HEK293 (cell line): ENCODE measurements around the gene CCDC149.

Experiments
- CTCF ChIA-PET: fragments of 350-600 bp; formaldehyde crosslinking; extraction: SDS; loops from one replicate; lab custom pipeline; 2021; ENCODE audit warnings: antibody characterized with exemption; lab: Yijun Ruan, JAX
- POLR2A ChIA-PET: fragments of 300-600 bp; formaldehyde crosslinking; extraction: SDS; loops from one replicate; lab custom pipeline; 2020; ENCODE audit warnings: antibody characterized with exemption, inconsistent platforms; lab: Yijun Ruan, JAX
- H3K27ac ChIP-seq: fragments of 200-500 bp; sonication (Bioruptor generic); 2 replicates; pipeline ENCODE4 v1.5.1; 2014; ENCODE audit warnings: low read depth, low read length, control low read depth, inconsistent platforms; ENCODE audit errors: extremely low read depth
- H3K36me3 ChIP-seq, 2 experiments: fragments of 200-500 bp in 1 of 2; sonication (Bioruptor generic) in 1 of 2; 1 replicate in 1 of 2; 2 replicates in 1 of 2; pipeline ENCODE4 v1.5.1; 2014 to 2017; ENCODE audit warnings: inconsistent platforms in 2 of 2, low read length in 2 of 2; ENCODE audit not compliant: control insufficient read depth in 2 of 2, insufficient read depth in 1 of 2
- H3K4me1 ChIP-seq: fragments of 200-500 bp; sonication (Bioruptor generic); 2 replicates; pipeline ENCODE4 v1.5.1; 2014; ENCODE audit warnings: mild to moderate bottlenecking, low read length, inconsistent platforms; ENCODE audit not compliant: control insufficient read depth, insufficient read depth
- H3K4me3 ChIP-seq: 2 replicates; pipeline ENCODE4 v1.5.1; 2011; ENCODE audit warnings: low read depth, mild to moderate bottlenecking, control low read depth, low read length, moderate library complexity
- H3K9me3 ChIP-seq: fragments of 200-500 bp; sonication (Bioruptor generic); 2 replicates; pipeline ENCODE4 v1.5.1; 2014; ENCODE audit warnings: low read depth, low read length, inconsistent platforms; ENCODE audit not compliant: control insufficient read depth, insufficient read depth
- BCL11B ChIP-seq: fragments of 450-650 bp; formaldehyde crosslinking; IDR thresholded peaks from 2 replicates; pipeline ENCODE4 v1.5.1; 2016; ENCODE audit warnings: low read depth, missing biosample characterization, missing genetic modification characterization
- FEZF1 ChIP-seq: fragments of 450-650 bp; formaldehyde crosslinking; IDR thresholded peaks from 2 replicates; pipeline ENCODE4 v1.5.1; 2016; ENCODE audit warnings: missing biosample characterization, missing genetic modification characterization
- GLIS1 ChIP-seq: fragments of 450-650 bp; formaldehyde crosslinking; IDR thresholded peaks from 2 replicates; pipeline ENCODE4 v1.5.1; 2016; ENCODE audit warnings: missing biosample characterization, missing genetic modification characterization
- OSR2 ChIP-seq: fragments of 450-650 bp; formaldehyde crosslinking; IDR thresholded peaks from 2 replicates; pipeline ENCODE4 v1.5.1; 2016; ENCODE audit warnings: missing biosample characterization, missing genetic modification characterization
- SP3 ChIP-seq: fragments of 450-650 bp; formaldehyde crosslinking; IDR thresholded peaks from 2 replicates; pipeline ENCODE4 v1.5.1; 2016; ENCODE audit warnings: missing biosample characterization, missing genetic modification characterization
- TRIM28 ChIP-seq: IDR thresholded peaks from 2 replicates; pipeline ENCODE4 v1.6.1; 2011; ENCODE audit warnings: low read length, control low read depth, borderline replicate concordance
- ZBTB17 ChIP-seq: fragments of 450-650 bp; formaldehyde crosslinking; IDR thresholded peaks from 2 replicates; pipeline ENCODE4 v1.5.1; 2016; ENCODE audit warnings: missing biosample characterization, missing genetic modification characterization
- ZNF184 ChIP-seq: fragments of 450-650 bp; IDR thresholded peaks from 2 replicates; pipeline ENCODE4 v1.5.1; 2018; ENCODE audit warnings: missing biosample characterization, mild to moderate bottlenecking, missing genetic modification characterization
- ZNF214 ChIP-seq: fragments of 450-650 bp; formaldehyde crosslinking; IDR thresholded peaks from 2 replicates; pipeline ENCODE4 v1.5.1; 2017; ENCODE audit warnings: missing biosample characterization, mild to moderate bottlenecking, missing genetic modification characterization, borderline replicate concordance
- ZNF239 ChIP-seq: fragments of 450-650 bp; formaldehyde crosslinking; IDR thresholded peaks from 2 replicates; pipeline ENCODE4 v1.5.1; 2016; ENCODE audit warnings: missing biosample characterization, missing genetic modification characterization
- ZNF391 ChIP-seq: fragments of 450-650 bp; formaldehyde crosslinking; IDR thresholded peaks from 2 replicates; pipeline ENCODE4 v1.5.1; 2016; ENCODE audit warnings: low read depth, missing biosample characterization, missing genetic modification characterization, borderline replicate concordance
- ZNF433 ChIP-seq: fragments of 450-650 bp; formaldehyde crosslinking; IDR thresholded peaks from 2 replicates; pipeline ENCODE4 v1.5.1; 2016; ENCODE audit warnings: missing biosample characterization, missing genetic modification characterization, low read depth
- ZNF610 ChIP-seq: fragments of 450-650 bp; formaldehyde crosslinking; IDR thresholded peaks from 2 replicates; pipeline ENCODE4 v1.5.1; 2016; ENCODE audit warnings: missing biosample characterization, missing genetic modification characterization, borderline replicate concordance
- ZNF776 ChIP-seq: fragments of 450-650 bp; formaldehyde crosslinking; IDR thresholded peaks from 2 replicates; pipeline ENCODE4 v1.5.0; 2017; ENCODE audit warnings: missing biosample characterization, missing genetic modification characterization, borderline replicate concordance
- ZNF777 ChIP-seq: fragments of 450-650 bp; formaldehyde crosslinking; IDR thresholded peaks from 2 replicates; pipeline ENCODE4 v1.5.1; 2017; ENCODE audit warnings: missing biosample characterization, missing genetic modification characterization, borderline replicate concordance
- ZNF785 ChIP-seq: fragments of 450-650 bp; formaldehyde crosslinking; IDR thresholded peaks from 2 replicates; pipeline ENCODE4 v1.5.1; 2016; ENCODE audit warnings: missing biosample characterization, missing genetic modification characterization
- ZNF792 ChIP-seq: fragments of 450-650 bp; formaldehyde crosslinking; IDR thresholded peaks from 2 replicates; pipeline ENCODE4 v1.5.1; 2016; ENCODE audit warnings: missing biosample characterization, missing genetic modification characterization
- ZNF843 ChIP-seq: fragments of 450-650 bp; formaldehyde crosslinking; IDR thresholded peaks from 2 replicates; pipeline ENCODE4 v1.5.1; 2016; ENCODE audit warnings: missing biosample characterization, missing genetic modification characterization
- ZXDB ChIP-seq: fragments of 450-650 bp; formaldehyde crosslinking; IDR thresholded peaks from 2 replicates; pipeline ENCODE4 v1.5.1; 2016; ENCODE audit warnings: missing biosample characterization, missing genetic modification characterization
- TF ChIP-seq, protein P1 (sequence below): fragments of 450-650 bp; formaldehyde crosslinking; IDR thresholded peaks from 2 replicates; pipeline ENCODE4 v1.5.1; 2016; ENCODE audit warnings: missing biosample characterization, missing genetic modification characterization
- TF ChIP-seq, protein P2 (sequence below): fragments of 450-650 bp; formaldehyde crosslinking; IDR thresholded peaks from 2 replicates; pipeline ENCODE4 v1.5.1; 2016; ENCODE audit warnings: missing biosample characterization, missing genetic modification characterization

The CCDC149 gene

DNA sequence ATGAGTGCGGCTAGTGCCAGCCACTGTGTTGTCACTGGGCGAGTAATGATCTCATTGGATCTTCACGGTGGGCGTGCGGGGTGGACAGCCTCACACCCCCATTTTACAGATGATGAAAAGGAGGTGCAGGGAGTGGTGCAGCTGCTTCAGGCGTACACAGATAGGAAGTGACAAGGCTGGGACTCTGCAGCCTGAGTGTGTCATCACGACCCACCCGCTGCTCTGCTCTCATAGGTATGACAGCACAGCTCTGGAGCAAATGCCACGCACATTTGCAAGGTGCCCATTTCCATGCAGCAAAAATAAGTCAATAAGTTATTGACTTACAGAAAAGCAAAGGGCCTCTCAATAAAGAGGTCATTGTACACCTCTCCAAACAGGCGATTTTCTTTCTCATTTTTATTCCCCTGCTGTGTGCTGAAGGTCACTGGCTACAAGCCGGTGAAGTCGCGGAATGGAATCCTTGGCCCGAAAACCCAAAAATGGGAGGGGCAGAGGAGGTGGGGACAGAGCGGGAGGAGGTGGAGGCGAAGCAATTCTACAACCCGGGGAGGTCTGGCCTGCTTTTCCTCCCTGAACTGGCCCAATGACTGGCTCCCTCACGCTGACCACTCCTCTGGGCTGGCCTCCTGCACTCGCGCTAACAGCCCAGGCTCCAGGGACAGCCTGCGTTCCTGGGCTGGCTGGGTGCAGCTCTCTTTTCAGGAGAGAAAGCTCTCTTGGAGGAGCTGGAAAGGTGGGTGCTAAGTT lies 117.8 kb downstream of the CCDC149 start, which contains the start of gene SOD3:
Gene SOD3 (plus strand): TSS at position 658 of the 750 bp plus-strand sequence. CDS start 3,949 bp downstream, outside the sequence.
- Histone ChIP-seq H3K27ac (no peak within 1 kb of the TSS), H3K4me3 (no peak within 1 kb of the TSS), H3K9me3 (no peaks in the 10 kb centered on the region), H3K4me1 (no peaks in the 10 kb centered on the region), H3K36me3 (no peaks in the 10 kb centered on the region)
- TF ChIP-seq ZNF785 (tag by site-specific recombination) (no peak), FEZF1 (tag by site-specific recombination) (no peak), ZNF843 (no peak), ZNF239 (tag by site-specific recombination) (no peak), TRIM28 (no peak), ZNF792 (tag by site-specific recombination) (no peak), ZNF391 (tag by site-specific recombination) (no peak), ZBTB17 (tag by site-specific recombination) (no peak), ZNF776 (tag by site-specific recombination) (no peak), ZNF777 (tag by site-specific recombination) (no peak), ZXDB (no peak), ZNF433 (no peak), BCL11B (tag by site-specific recombination) (no peak), ZNF214 (tag by site-specific recombination) (no peak)
- TF ChIP-seq, protein P1, sequence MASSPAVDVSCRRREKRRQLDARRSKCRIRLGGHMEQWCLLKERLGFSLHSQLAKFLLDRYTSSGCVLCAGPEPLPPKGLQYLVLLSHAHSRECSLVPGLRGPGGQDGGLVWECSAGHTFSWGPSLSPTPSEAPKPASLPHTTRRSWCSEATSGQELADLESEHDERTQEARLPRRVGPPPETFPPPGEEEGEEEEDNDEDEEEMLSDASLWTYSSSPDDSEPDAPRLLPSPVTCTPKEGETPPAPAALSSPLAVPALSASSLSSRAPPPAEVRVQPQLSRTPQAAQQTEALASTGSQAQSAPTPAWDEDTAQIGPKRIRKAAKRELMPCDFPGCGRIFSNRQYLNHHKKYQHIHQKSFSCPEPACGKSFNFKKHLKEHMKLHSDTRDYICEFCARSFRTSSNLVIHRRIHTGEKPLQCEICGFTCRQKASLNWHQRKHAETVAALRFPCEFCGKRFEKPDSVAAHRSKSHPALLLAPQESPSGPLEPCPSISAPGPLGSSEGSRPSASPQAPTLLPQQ (tag by site-specific recombination) = no peak
- TF ChIP-seq, protein P2, sequence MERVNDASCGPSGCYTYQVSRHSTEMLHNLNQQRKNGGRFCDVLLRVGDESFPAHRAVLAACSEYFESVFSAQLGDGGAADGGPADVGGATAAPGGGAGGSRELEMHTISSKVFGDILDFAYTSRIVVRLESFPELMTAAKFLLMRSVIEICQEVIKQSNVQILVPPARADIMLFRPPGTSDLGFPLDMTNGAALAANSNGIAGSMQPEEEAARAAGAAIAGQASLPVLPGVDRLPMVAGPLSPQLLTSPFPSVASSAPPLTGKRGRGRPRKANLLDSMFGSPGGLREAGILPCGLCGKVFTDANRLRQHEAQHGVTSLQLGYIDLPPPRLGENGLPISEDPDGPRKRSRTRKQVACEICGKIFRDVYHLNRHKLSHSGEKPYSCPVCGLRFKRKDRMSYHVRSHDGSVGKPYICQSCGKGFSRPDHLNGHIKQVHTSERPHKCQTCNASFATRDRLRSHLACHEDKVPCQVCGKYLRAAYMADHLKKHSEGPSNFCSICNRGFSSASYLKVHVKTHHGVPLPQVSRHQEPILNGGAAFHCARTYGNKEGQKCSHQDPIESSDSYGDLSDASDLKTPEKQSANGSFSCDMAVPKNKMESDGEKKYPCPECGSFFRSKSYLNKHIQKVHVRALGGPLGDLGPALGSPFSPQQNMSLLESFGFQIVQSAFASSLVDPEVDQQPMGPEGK (tag by site-specific recombination) = no peak
- ChIA-PET POLR2A (no interaction called here), CTCF (interaction anchor here (1.0 kb wide), 1 partner anchor 24 kb away, joined by 4 read pairs; no protein-coding TSS in a partner anchor)

DNA sequence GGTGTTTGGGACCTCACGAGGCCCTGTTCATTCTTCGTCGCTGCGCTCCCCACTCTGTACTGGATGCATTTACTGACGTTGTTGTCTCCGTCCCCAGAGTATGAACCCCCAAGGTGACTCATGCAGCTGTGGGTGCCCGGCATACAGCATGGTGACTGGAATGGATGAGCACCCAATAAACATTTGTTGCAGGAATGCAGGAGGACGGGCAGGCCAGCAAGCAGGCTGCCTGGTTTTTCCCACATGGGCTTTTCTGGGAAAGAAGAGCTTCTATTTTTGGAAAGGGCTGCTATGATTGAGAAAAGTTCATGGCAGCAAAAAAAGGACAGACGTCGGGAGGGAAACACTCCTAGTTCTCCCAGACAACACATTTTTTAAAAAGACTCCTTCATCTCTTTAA lies 118.4 kb downstream of the CCDC149 start:
- H3K27ac ChIP-seq = no peak overlapping the region
- H3K36me3 ChIP-seq = no peaks in the 10 kb centered on the region
- H3K4me1 ChIP-seq = no peaks in the 10 kb centered on the region
- TF ChIP-seq ZNF610 (no peak), ZNF184 (no peak), GLIS1 (no peak)
- no peak overlapping the region for H3K4me3 ChIP-seq
- CTCF ChIA-PET = interaction anchor here (0.6 to 1.0 kb wide), 2 partner anchors 25 to 761 kb away, joined by 3 to 4 read pairs; no protein-coding TSS in a partner anchor
- H3K9me3 ChIP-seq = no peaks in the 10 kb centered on the region
- POLR2A ChIA-PET = no interaction called here

DNA sequence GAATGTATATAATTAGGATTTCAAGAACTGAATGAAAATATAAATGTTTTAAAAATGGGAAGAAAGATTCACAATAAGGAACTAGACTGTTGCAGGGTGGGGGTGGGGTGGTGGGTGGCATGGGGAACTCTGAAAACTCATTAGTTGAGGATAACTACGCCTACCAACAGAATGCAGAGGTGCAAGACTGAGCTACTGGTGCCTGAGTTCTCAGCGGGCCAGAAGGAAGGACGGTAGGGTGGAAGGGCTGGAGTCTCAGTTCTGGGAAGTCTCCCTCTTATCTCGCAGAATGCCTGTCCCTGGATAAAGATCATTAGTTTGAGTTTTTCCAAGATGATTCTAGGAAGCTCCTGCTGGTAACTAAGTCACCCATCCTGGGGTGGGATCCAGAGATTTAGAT lies 118.8 kb downstream of the CCDC149 start:
- TF ChIP-seq OSR2 (tag by site-specific recombination) = no peak
- TF ChIP-seq SP3 (tag by site-specific recombination) = no peak
- ChIA-PET CTCF (interaction anchor here (0.6 to 1.0 kb wide), 2 partner anchors 25 to 761 kb away, joined by 3 to 4 read pairs; no protein-coding TSS in a partner anchor), POLR2A (no interaction called here)
- Histone ChIP-seq H3K27ac (no peak overlapping the region), H3K36me3 (no peaks in the 10 kb centered on the region), H3K4me3 (no peak overlapping the region), H3K4me1 (no peaks in the 10 kb centered on the region), H3K9me3 (no peaks in the 10 kb centered on the region)
